HEK293 (cell line): ENCODE results near the gene MXD4.

Source experiments
- BCL11B ChIP-seq: fragments of 450-650 bp; formaldehyde crosslinking; IDR thresholded peaks from 2 replicates; pipeline ENCODE4 v1.5.1; 2016; ENCODE audit warnings: low read depth, missing biosample characterization, missing genetic modification characterization
- CTCF ChIP-seq: fragments of 450-650 bp; formaldehyde crosslinking; IDR thresholded peaks from 2 replicates; pipeline ENCODE4 v1.5.1; 2016; ENCODE audit warnings: missing biosample characterization, missing genetic modification characterization
- ELK4 ChIP-seq: IDR thresholded peaks from 2 replicates; pipeline ENCODE4 v1.6.1; 2011; ENCODE audit warnings: mild to moderate bottlenecking, low read depth, low read length, borderline replicate concordance
- ZNF18 ChIP-seq: fragments of 450-650 bp; formaldehyde crosslinking; IDR thresholded peaks from 2 replicates; pipeline ENCODE4 v1.5.1; 2016; ENCODE audit warnings: missing biosample characterization, missing genetic modification characterization

- TF ChIP-seq ELK4, result no peak
- TF ChIP-seq CTCF (tag by site-specific recombination), result no peak
- no peak for TF ChIP-seq BCL11B (tag by site-specific recombination)
- no peak for TF ChIP-seq ZNF18 (tag by site-specific recombination)
Observed at GRCh38 chr4:2301225-2301642, 39.3 kb upstream of the MXD4 start.
